Activated CD8-positive, alpha-beta T cell treated with anti-CD3 and anti-CD28 coated beads for 36 hours (primary cell): ENCODE data around the gene TM4SF20. TPM values are rescaled to one million over a fixed set of nuclear protein-coding genes. Genes with fewer than 3 reads are reported as not detected.

Experiments used
- ATAC-seq: fragments of 200-7000 bp; cut with Tn5 transposase; one replicate; pipeline ENCODE4 v1.10.0; 2021; ENCODE audit warnings: mild to moderate bottlenecking, moderate library complexity
- CTCF ChIA-PET: fragments of 350-600 bp; sonication (Branson Sonifier 250); formaldehyde crosslinking; loops from one replicate; lab custom pipeline; 2021; ENCODE audit warnings: antibody characterized with exemption; lab: Charles Lee
- POLR2A ChIA-PET: fragments of 350-600 bp; sonication (Branson Sonifier 250); formaldehyde crosslinking; loops from one replicate; lab custom pipeline; 2021; ENCODE audit warnings: antibody characterized with exemption; lab: Charles Lee
- DNase-seq: peaks from one replicate; pipeline ENCODE4 v3.0.0-alpha.2; 2020
- H3K27ac Mint-ChIP-seq: one replicate; pipeline ENCODE4 v1.8.0; 2021; ENCODE audit warnings: mild to moderate bottlenecking, mixed read lengths
- H3K27me3 Mint-ChIP-seq: one replicate; pipeline ENCODE4 v1.8.0; 2021; ENCODE audit warnings: mixed read lengths
- H3K36me3 Mint-ChIP-seq: one replicate; pipeline ENCODE4 v1.8.0; 2021; ENCODE audit warnings: low read depth, mixed read lengths
- H3K4me1 Mint-ChIP-seq: one replicate; pipeline ENCODE4 v1.8.0; 2021; ENCODE audit warnings: low read depth, mixed read lengths
- H3K4me3 Mint-ChIP-seq: one replicate; pipeline ENCODE4 v1.8.0; 2021; ENCODE audit warnings: mild to moderate bottlenecking, moderate library complexity, mixed read lengths
- H3K9me3 Mint-ChIP-seq: one replicate; pipeline ENCODE4 v1.8.0; 2021; ENCODE audit warnings: mixed read lengths
- CTCF ChIP-seq: fragments of 200-600 bp; IDR thresholded peaks from one replicate; pipeline ENCODE4 v1.8.0; 2022; ENCODE audit warnings: antibody characterized with exemption, mild to moderate bottlenecking
- intact Hi-C: fragments of 100-400 bp; cut with micrococcal nuclease; formaldehyde crosslinking; loops from one replicate; pipeline ENCODE4 v1.10.0; 2022
- total RNA-seq, 2 experiments: library from RNA; stranded (reverse); gene quantifications; one replicate each; pipeline ENCODE4 v1.2.3, GENCODE V29; 2021

TM4SF20 gene
- total RNA-seq, 2 experiments from 2014 or later: not detected

DNA sequence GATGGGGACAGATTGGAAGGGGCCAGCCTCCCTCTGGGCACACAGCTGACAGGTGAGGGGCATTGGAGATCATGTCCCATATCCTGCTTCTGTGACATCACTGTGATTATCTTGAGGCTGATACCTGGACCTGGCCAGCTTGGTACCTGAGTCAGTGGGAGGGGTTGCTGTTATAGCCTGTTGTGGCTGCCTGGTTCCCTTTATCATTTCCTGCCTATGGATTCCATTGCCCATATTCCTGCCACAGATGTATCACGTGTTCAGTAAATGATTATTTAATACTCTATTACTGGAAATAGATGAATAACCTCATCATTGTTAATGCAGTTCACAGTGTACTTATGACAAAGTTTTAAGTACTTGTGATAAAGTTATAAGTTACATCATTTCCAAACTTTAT is 16.4 kb upstream of the TM4SF20 start:
- H3K27ac Mint-ChIP-seq: no peak overlapping the region
- no peak overlapping the region for H3K4me3 Mint-ChIP-seq
- no peaks in the 10 kb centered on the region for H3K9me3 Mint-ChIP-seq
- POLR2A ChIA-PET: no interaction called here
- TF ChIP-seq CTCF: no peak
- no peaks in the 10 kb centered on the region for H3K36me3 Mint-ChIP-seq
- H3K4me1 Mint-ChIP-seq: peaks cover 6% of the 10 kb centered on the region
- intact Hi-C loops: no loop called here
- H3K27me3 Mint-ChIP-seq: no peaks in the 10 kb centered on the region
- ATAC-seq (no peak), DNase-seq (no peak)
- CTCF ChIA-PET: no interaction called here

DNA sequence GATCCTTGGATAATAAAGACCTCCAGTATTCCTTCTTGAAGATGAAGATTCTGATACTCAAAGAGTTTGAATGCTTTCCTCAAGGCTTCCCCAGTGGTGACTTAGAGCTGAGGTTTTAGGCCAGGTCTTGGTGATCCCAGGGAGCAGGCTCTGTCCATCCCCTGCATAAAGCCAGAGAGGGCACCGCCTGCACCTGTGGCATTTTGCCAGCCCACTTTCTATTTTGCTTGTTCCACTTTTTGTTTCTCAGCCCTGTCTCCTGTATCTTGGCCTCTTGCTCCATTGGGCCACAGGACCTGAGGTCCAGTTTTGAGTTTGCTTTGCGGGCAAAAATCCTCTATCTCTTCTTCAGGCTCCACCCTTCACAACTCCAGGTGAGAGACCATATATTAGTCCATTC is 15.3 kb upstream of the TM4SF20 start:
- H3K4me1 Mint-ChIP-seq: peaks cover 6% of the 10 kb centered on the region
- intact Hi-C loops: no loop called here
- POLR2A ChIA-PET: interaction anchor here (0.7 kb wide), 1 partner anchor 200 kb away, joined by 3 read pairs; no protein-coding TSS in a partner anchor
- no peak for TF ChIP-seq CTCF
- no peaks in the 10 kb centered on the region for H3K27me3 Mint-ChIP-seq
- H3K36me3 Mint-ChIP-seq: no peaks in the 10 kb centered on the region
- H3K27ac Mint-ChIP-seq: no peak overlapping the region
- H3K9me3 Mint-ChIP-seq: no peaks in the 10 kb centered on the region
- ATAC-seq (no peak), DNase-seq (no peak)
- CTCF ChIA-PET: interaction anchor here (0.9 kb wide), 1 partner anchor 11 kb away, joined by 3 read pairs; no protein-coding TSS in a partner anchor
- H3K4me3 Mint-ChIP-seq: no peak overlapping the region

- Mint-ChIP-seq H3K9me3 (no peaks in the 10 kb centered on the region), H3K4me3 (no peak overlapping the region), H3K27ac (no peak overlapping the region), H3K4me1 (peaks cover 6% of the 10 kb centered on the region), H3K36me3 (no peaks in the 10 kb centered on the region), H3K27me3 (no peaks in the 10 kb centered on the region)
- CTCF ChIA-PET: no interaction called here
- no peak for TF ChIP-seq CTCF
- POLR2A ChIA-PET: no interaction called here
- ATAC-seq: no peak
- intact Hi-C loops: no loop called here
- DNase-seq: no peak
Measured at GRCh38 chr2:227390468-227391256, 11.6 kb upstream of the TM4SF20 start.

DNA sequence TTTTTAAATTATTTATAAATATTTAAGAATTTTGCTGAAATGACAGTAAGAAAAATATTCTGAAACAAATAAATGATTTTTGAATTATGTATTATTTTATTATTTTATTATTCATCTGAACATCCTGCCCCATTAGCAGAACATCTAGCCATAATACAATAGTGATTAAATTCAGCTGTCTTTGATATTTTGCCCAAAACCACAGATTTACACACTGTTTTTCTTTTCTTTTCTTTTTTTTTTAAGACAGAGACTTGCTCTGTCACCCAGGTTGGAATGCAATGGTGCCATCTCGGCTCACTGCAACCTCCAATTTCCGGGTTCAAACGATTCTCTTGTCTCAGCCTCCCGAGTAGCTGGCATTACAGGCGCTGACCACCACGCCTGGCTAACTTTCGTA is 10.6 kb upstream of the TM4SF20 start:
- H3K4me1 Mint-ChIP-seq: peaks cover 6% of the 10 kb centered on the region
- DNase-seq: no peak
- TF ChIP-seq CTCF: no peak
- CTCF ChIA-PET: no interaction called here
- H3K36me3 Mint-ChIP-seq: no peaks in the 10 kb centered on the region
- POLR2A ChIA-PET: no interaction called here
- H3K9me3 Mint-ChIP-seq: no peaks in the 10 kb centered on the region
- ATAC-seq: no peak
- intact Hi-C loops: no loop called here
- H3K4me3 Mint-ChIP-seq: no peak overlapping the region
- no peaks in the 10 kb centered on the region for H3K27me3 Mint-ChIP-seq
- H3K27ac Mint-ChIP-seq: no peak overlapping the region

- no peak for DNase-seq
- no peaks in the 10 kb centered on the region for H3K36me3 Mint-ChIP-seq
- H3K4me3 Mint-ChIP-seq: no peak overlapping the region
- ChIA-PET POLR2A (interaction anchor here (0.6 kb wide), 1 partner anchor 261 kb away, joined by 3 read pairs; no protein-coding TSS in a partner anchor), CTCF (no interaction called here)
- ATAC-seq: no peak
- H3K27ac Mint-ChIP-seq: no peak overlapping the region
- H3K27me3 Mint-ChIP-seq: no peaks in the 10 kb centered on the region
- H3K9me3 Mint-ChIP-seq: no peaks in the 10 kb centered on the region
- peaks cover 6% of the 10 kb centered on the region for H3K4me1 Mint-ChIP-seq
- intact Hi-C loops: no loop called here
- no peak for TF ChIP-seq CTCF
Measured at GRCh38 chr2:227389231-227389630, 10.1 kb upstream of the TM4SF20 start.
